IPS-18c (cell line): ENCODE results near the gene HDGF.

ENCODE experiments used
- H3K4me3 ChIP-seq: 2 replicates; pipeline ENCODE4 v1.7.0; 2013; ENCODE audit warnings: low read depth, mild to moderate bottlenecking, low read length, moderate library complexity; ENCODE audit not compliant: insufficient read depth
- H3K9me3 ChIP-seq: one replicate; pipeline ENCODE4 v1.6.1; 2013; ENCODE audit warnings: mild to moderate bottlenecking, low read length, moderate library complexity; ENCODE audit not compliant: control insufficient read depth, insufficient read depth

HDGF gene

DNA sequence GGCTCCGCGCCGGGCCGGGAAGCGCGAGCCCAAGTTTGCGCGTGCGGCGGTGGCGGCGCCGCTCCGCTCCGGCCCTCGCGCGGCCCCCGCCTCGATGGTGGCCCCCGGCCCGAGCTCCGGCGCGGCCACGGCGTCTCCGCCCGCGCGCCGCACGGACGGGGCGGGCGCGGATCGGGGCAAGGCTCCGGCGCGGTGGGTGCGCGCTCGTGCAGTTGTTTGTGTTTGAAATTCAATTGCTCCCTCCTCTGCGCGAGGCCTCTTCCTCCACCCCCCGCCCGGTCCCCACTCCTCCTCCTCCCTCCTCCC lies at the start of gene HDGF:
TSS of gene HDGF (minus strand) at position 225 of the 306 bp plus-strand sequence. CDS start 246 bp downstream, outside the sequence.
- Histone ChIP-seq H3K9me3 (no peaks in the 10 kb centered on the region), H3K4me3 (peak within 1 kb of the TSS; percentile 99)

DNA sequence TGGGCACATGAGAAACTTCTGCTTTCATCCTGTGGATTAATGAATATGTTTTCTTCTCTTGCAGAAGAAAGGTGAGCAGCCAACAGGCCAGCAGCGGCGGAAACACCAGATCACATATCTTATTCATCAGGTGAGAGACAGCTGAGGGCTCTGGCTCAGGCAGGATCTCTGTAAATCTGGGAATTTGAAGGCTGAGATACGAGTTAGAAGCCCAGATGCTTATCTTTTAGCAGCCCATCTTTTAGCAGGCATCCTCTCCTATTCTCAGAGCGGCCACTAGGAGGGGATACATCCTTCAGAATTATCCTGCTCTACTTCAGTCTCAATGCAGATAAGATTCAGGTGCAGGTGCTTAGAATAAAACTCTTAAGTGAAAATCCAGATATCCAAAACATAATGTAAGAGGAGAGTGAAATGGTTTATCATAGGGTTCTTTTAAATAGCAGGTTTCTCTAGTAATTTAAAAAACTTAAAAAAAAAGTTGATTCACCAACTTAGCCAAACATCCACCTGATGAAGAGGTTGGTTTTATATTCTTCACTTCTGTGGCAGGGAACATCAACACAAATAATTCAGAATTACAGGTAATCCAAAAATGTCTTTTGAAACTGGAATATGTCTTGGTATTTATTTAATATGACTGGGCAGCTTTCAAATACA lies 45.9 kb upstream of the HDGF start:
- Histone ChIP-seq H3K4me3 (no peak overlapping the region), H3K9me3 (no peaks in the 10 kb centered on the region)

DNA sequence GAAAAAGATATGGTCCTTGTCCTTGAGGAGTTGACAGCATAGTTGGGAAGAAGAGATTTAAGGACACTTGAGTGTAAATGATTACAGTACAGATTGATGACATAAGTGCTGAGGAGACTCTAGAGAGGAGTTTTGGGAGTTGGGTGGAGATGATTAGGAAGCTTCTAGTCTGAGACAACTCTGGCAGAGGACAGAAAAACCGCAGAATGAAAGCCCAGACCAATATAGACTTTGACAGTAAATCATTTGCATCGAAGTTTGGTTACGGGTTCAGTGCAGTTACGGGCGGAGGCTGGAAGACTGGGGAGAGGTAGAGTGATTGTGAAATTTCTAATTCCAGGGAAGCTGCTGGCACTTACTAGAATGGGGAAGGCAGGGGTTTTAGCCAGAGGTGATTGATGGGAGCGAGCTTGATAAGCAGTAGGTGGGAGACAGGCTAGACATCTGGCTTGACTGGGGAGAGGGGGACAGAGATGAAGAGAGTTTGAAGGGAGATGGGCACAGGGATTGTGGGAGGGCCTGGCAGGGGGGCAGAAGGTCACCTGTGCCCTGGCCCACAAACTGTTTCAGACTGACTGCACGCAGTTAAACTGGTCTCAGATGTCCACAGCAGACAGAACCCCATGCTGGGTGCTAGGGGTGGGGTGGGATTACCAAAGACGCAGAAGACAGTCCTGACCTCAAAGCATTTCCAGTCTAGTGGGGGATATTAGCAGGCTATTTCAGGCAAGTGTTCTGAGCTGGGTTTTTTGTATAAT lies 45.0 kb upstream of the HDGF start:
- Histone ChIP-seq H3K4me3 (no peak overlapping the region), H3K9me3 (no peaks in the 10 kb centered on the region)

DNA sequence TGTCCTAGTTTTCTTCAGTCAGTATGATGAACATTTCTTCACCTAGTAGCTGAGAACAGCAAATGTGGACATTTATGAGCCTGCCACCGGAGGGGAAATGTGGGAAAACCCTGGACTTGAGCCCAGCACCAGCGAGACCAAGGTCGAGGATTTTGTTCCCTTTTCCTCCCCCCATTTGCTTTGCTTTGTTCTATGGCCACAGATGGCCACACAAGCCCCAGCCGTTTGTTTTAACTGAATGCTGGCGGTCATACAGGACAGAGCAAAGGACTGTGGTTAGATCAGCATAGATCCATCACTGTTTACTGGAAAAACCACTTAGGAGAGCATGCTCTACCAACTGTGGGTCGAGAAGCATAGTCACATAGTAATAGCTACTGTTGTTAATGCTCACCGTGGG lies 44.3 kb upstream of the HDGF start:
- no peaks in the 10 kb centered on the region for H3K9me3 ChIP-seq
- H3K4me3 ChIP-seq, result no peak overlapping the region

DNA sequence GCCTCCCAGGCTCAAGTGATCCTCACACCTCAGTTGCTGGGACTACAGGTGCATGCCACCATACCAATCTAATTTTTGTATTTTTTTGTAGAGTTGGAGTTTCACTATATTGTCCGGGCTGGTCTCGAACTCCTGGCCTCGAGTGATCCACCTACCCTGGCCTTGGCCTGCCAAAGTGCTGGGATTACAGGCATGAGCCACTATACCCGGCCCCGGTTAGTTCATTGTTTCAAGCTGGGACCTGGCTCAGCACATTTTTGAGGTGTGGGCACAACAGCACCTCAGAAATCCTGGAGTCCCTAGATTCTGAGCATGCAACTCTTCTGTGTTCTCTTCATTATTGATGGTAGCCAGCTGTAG lies 43.9 kb upstream of the HDGF start:
- no peaks in the 10 kb centered on the region for H3K9me3 ChIP-seq
- H3K4me3 ChIP-seq, result no peak overlapping the region

DNA sequence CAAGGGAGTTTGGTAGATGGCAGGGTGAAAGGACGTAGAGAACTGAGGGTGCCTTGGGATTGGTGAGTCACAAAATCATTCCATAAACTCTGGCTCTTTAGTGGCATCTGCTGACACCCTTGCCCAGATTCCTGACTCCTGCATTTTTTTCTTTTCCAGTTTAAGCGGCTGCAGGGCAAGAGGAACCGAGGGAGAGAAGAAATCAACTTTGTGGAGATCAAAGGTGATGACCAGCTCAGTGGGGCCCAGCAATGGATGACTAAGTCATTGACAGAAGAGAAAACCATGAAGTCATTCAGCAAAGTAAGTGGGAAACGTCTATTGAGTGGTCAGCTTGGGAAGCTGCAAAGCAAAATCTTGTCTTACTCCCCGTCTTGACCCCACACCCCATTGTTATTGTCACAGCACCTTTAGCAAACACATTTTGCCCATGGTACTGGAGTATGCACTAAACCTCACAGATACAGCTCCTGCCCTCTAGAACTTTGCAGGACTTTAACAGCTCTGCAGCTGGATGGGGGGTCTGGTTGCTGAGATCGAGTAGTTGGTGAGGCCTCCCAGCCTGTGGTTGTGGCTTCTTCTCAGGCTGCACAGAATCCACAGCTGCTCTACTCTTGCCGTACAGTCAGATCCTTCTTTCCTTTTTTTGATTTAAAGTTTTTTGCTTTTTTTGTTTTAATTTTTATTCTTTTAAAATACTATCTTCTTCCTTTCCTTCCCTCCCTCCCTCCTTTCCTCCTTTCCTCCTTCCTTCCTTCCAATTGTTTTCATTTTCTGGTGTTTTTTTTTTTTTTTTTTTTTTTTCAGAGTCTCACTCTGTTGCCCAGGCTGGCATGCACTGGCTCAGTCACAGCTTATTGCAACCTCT lies 43.3 kb upstream of the HDGF start:
- Histone ChIP-seq H3K9me3 (no peaks in the 10 kb centered on the region), H3K4me3 (no peak overlapping the region)

DNA sequence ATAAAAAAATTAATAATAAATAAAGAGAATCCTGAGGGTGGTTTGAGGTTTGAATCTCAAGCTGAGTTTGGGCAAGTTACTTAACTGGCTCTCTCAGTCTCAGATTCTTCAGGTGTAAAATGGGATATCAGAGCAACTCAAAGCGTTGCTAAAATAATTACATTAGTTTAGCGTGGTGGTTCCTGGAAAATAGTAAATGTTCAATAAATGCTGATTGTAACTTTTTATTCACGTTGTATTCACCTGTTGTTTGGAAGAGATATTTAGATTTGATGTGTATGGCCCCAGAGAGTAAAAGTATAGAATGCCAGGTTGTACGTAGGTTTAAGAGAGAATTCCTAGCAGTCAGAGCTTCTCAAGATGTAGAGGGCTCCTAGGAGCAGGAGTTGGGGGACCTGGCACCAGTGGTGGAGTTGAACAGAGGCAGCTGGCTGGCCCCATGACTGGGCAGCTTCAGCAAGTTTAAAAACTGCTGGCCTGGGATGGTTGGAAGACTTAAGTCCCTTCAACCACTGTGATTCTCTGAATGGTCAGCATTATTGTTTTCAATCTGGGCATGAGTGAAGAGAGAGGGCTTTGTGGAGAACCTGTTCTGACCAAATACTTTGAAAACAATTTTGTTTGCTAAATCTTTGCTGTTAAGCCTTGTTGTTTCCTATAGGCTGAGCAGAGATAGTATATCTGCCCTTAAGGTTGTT lies 38.3 kb upstream of the HDGF start:
- H3K9me3 ChIP-seq, result no peaks in the 10 kb centered on the region

DNA sequence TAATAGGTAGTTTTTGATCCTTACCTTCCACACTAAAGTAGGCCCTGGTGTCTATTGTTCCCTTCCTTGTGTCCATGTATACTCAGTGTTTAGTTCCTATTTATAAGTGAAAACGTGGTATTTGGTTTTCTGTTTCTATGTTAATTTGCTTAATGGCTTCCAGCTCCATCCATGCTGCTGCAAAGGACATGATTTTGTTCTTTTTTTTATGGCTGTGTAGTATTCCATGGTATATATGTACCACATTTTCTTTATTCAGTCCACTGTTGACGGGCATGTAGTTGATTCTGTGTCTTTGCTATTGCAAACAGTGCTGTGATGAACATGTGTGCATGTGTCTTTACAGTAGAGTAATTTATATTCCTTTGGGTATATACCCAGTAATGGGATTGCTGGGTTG lies 36.7 kb upstream of the HDGF start:
- H3K4me3 ChIP-seq, result no peak overlapping the region
- no peaks in the 10 kb centered on the region for H3K9me3 ChIP-seq

More for the DNA sequence above, 38.3 kb upstream of the HDGF start:
- no peak overlapping the region for H3K4me3 ChIP-seq

DNA sequence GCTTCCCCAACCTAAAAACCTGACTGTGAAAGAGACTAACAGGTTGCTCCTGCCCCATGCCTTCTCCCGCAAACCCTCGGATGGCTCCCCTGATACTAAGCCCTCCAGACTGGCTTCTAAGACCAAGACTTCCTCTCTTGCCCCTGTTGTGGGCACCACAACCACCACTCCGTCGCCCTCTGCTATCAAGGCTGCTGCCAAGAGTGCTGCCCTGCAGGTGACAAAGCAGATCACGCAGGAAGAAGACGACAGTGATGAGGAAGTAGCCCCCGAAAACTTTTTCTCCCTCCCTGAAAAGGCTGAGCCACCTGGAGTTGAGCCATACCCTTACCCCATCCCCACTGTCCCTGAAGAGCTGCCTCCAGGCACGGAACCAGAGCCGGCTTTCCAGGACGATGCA lies 35.2 kb upstream of the HDGF start:
- Histone ChIP-seq H3K9me3 (no peaks in the 10 kb centered on the region), H3K4me3 (no peak overlapping the region)

DNA sequence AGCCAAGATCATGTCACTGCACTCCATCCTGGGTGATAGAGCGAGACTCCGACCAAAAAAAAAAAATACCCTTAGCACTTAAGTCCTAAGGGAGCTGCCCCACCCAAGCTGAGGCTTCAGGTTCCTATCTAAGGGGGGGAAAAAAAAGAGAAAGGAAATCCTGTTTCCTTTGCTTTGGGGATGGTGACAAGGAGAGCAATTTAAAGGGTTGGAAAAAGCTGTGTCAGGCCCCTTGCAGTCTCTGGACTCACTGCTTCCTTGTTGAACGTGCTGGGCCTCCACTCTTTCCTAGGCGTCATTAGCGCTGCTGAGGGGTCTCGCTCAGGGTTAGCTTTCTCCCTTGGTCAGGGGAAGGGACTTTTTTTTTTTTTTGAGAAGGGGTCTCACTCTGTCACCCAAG lies 34.0 kb upstream of the HDGF start:
- no peaks in the 10 kb centered on the region for H3K9me3 ChIP-seq
- no peak overlapping the region for H3K4me3 ChIP-seq

DNA sequence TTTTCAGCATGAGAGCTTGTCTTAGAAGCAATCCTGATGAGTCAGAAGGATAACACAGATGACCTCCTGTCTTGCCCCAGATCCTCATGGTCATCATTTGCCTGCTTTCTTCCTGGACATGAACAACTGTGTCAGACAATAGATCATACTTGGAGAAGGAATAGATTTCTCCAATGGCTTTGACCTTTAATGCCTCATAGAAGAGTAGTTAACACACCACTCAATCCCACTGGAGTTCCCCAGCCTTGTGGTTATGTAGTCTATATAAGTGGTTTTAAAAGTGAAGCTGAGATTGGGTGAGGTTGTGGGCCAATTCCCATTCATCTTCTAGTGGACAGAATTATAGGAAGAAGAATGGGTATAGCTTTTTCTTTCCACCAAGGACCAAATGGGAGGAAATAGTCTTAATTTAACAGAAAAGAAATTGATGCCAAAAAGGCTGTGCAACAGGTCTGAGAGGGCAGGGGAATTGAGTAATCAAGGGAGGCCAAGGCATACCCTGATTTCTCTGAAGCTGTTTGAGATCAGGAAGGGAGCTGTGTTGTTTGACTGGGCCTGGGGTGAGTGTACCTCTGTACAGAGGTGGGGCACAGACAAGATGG lies 30.2 kb upstream of the HDGF start:
- no peak overlapping the region for H3K4me3 ChIP-seq
- no peaks in the 10 kb centered on the region for H3K9me3 ChIP-seq

DNA sequence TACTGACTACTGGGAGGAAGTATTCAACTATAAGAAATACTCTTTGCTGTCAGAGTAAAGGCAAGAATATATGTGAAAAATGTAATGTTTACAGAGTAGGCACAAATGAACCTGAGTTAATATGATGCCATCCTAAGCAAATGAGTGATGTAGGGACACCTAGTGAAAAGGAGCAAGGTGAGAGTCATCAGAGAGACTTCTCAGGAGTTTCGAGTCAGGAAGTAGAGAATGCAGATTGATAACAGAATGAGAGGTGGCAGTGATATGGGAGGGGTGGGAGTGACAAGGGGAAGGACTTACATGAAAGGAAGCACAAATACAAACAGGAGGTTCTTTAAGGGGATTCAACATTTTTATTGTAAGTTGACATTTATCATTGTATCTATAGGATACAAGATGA lies 26.1 kb upstream of the HDGF start:
- Histone ChIP-seq H3K9me3 (no peaks in the 10 kb centered on the region), H3K4me3 (no peak overlapping the region)

DNA sequence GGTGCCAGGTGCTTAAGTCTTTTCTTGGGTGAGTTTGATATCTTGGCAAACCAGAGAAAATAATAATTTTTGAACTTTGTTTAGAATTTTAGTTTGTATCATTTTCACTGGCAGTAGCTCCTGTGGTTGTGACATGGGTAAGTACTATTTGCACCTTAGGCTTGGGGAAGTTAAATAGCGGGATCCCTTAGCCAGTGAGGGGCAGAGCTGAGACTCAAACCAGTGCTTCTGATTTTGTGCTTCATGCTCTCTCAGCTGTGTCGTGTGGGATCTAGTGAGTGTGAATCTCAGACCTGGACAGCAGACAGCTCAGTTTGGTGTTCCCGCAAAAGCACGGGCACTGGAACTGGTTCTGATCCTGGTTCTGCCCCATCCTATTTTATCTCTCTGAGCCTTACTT lies 25.5 kb upstream of the HDGF start:
- no peaks in the 10 kb centered on the region for H3K9me3 ChIP-seq
- no peak overlapping the region for H3K4me3 ChIP-seq

DNA sequence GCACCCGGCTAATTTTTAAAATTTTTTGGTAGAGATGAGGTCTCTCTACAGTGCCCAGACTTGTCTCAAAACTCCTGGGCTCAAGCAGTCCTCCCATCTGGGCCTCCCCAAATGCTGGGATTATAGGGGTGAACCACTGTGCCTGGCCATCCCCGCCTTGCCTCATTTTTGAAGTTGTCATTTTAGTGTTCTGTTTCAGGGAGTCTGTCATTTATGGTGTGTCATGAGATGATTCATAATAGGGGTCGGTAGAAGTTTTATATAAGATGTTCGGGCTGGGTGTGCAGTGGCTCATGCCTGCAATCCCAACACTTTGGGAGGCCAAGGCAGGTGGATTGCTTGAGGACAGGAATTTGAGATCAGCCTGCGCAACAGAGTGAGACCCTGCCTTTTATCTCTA lies 24.3 kb upstream of the HDGF start:
- no peak overlapping the region for H3K4me3 ChIP-seq
- no peaks in the 10 kb centered on the region for H3K9me3 ChIP-seq

DNA sequence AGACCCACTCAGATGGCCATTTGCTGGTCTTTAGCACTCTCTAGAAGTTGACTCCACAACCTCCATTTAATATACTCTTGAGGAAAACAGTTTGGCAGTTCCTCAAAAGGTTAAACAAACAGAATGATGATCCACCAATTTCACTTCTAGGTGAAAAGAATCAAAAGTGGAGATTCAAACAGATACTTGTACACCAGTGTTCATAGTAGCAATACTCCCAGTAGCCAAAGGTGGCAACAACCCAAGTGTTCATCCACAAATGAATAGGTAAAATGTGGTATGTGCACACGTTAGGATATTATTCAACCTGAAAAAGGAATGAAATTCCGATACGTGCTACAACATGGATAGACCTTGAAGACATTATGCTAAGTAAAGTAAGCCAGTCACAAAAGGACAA lies 22.1 kb upstream of the HDGF start:
- Histone ChIP-seq H3K9me3 (no peaks in the 10 kb centered on the region), H3K4me3 (no peak overlapping the region)

DNA sequence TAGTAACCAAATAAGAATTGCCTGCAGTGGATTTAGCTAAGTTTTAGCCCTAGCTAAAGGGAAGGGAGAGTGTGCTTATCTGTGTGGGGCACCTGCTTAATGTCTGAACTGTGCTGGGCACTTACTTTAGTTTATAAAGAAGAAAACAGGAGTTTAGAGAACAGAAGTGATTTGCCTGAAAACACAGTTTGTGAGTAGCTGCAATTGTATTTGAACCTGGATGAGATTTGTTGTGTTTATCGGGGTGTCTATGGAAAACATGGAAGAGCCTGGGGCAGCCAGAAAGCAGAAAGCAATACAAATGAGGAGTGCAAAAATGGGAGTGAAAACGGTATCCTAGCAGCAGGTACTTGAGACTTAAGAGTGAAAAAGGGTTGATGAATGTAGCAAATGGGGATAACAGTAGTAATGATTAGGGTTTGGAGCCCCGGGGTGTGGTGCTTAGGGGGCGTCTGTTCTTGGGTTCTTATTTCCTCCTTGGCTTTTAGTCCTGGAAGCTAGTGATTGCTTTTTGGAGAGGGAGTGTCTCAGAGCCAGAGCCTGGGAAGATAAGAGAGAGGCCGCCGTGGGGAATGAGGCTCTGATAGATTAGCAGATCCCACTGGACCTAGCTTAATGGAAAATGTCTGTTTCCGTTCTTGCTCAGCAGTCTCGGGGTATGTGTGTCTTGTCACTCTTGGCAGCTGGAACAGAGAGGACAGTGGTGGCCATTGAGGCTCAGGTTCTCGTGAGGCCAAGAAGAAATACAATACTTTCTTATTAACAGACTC lies 21.4 kb upstream of the HDGF start:
- peaks cover 2% of the 10 kb centered on the region for H3K9me3 ChIP-seq
- H3K4me3 ChIP-seq, result no peak overlapping the region

DNA sequence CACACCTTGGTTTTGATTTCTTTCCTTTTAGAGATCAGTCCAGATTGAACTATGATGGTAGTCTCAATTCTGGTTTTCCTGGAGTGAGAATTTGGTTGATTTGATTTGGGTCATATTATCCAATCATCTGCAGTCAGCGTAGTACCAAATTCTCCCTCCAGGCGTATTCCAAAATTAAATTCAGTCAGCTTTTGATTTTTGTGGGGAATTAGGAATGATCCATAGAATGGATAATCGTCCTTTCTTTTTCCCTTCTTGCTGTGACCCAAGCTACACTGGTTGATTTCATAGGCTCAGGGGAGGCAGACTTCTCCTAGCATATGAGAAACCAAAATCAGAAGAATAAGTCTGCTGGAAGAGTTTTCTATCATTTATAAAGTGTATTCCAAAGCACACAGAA lies 20.7 kb upstream of the HDGF start:
- H3K4me3 ChIP-seq, result no peak overlapping the region
- peaks cover 2% of the 10 kb centered on the region for H3K9me3 ChIP-seq
